Kidney epithelial cell (primary cell): Measurements from ENCODE around the gene PRAC2. TPM values are rescaled to one million over a fixed set of nuclear protein-coding genes. Genes with fewer than 3 reads are reported as not detected.

Experiments used
- DNase-seq: peaks from one replicate; pipeline ENCODE4 v3.0.0-alpha.2; 2010; ENCODE audit warnings: low read depth
- H3K27me3 ChIP-seq: 2 replicates; pipeline ENCODE4 v1.6.0; 2011; ENCODE audit warnings: low read length; ENCODE audit not compliant: control insufficient read depth, insufficient read depth
- H3K36me3 ChIP-seq: 2 replicates; pipeline ENCODE4 v1.5.1; 2011; ENCODE audit warnings: low read length; ENCODE audit not compliant: control insufficient read depth, insufficient read depth
- H3K4me3 ChIP-seq: 2 replicates; pipeline ENCODE4 v1.5.1; 2011; ENCODE audit warnings: low read depth, mild to moderate bottlenecking, control low read depth, low read length
- CTCF ChIP-seq: IDR thresholded peaks from 2 replicates; pipeline ENCODE4 v1.5.1; 2011; ENCODE audit warnings: mild to moderate bottlenecking, moderate library complexity, low read length, control low read depth, inconsistent platforms; ENCODE audit not compliant: insufficient read depth, poor library complexity, severe bottlenecking
- total RNA-seq: library from RNA; depleted of rRNA; stranded (reverse); fragments of >200 nt; gene quantifications from 2 replicates; pipeline ENCODE4 v1.2.3, GENCODE V29; 2015

PRAC2 gene
- total RNA-seq, 1 donor from 2014 or later = not detected

- no peak for TF ChIP-seq CTCF
- peaks cover 41% of the 10 kb centered on the region for H3K27me3 ChIP-seq
- no peak overlapping the region for H3K4me3 ChIP-seq
- H3K36me3 ChIP-seq = no peaks in the 10 kb centered on the region
- no peak for DNase-seq
Measured at GRCh38 chr17:48756830-48757251, 33.9 kb downstream of the PRAC2 start.

- DNase-seq = peak; percentile 16
Measured at GRCh38 chr17:48757524-48757961, 34.6 kb downstream of the PRAC2 start.

DNA sequence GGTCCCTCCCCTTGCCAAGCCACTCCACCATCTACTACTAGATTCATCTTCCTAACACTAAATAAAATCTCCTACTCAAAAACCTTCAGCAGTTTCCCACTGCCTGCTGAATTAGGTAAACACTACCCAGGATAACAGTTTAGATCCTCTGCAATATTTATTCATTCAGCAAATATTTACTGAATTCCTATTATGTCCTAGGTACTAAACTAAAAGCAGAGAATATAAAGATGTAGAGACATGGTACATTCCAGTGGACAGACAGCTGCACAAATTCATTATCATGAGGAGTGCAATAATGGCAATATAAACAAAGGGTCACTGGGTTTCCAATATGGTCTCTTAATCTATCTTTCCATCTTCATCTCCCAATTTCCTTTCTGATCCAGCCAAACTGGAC lies 36.3 kb downstream of the PRAC2 start:
- no peak for DNase-seq
- H3K4me3 ChIP-seq = no peak overlapping the region
- TF ChIP-seq CTCF = no peak
- no peaks in the 10 kb centered on the region for H3K36me3 ChIP-seq
- H3K27me3 ChIP-seq = peaks cover 24% of the 10 kb centered on the region

More at GRCh38 chr17:48757524-48757961, 34.6 kb downstream of the PRAC2 start:
- TF ChIP-seq CTCF = no peak
- Histone ChIP-seq H3K36me3 (no peaks in the 10 kb centered on the region), H3K4me3 (no peak overlapping the region), H3K27me3 (peaks cover 37% of the 10 kb centered on the region)

DNA sequence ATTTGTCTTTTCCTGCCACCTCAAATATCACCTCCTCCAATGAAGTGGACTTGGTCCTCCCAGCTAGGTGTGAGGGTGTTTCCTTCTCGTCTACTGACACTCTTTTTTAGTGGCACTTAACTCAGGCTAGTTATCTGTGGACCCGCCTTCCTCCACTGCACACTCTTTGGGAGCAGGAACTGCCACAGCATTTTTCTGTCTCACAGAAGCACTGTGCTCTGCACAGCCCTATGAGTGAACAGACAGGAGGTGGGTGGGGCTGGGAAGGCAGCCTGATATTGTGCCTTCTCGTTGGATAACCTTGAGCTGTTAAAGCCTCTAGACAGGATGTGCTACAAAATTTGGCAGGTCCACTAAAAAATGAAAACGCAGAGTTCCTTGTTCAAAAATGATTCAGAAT lies 37.4 kb downstream of the PRAC2 start:
- H3K27me3 ChIP-seq = peaks cover 13% of the 10 kb centered on the region
- TF ChIP-seq CTCF = no peak
- no peaks in the 10 kb centered on the region for H3K36me3 ChIP-seq
- H3K4me3 ChIP-seq = no peak overlapping the region
- DNase-seq = no peak

GRCh38 chr17:48761114-48761513 lies 38.1 kb downstream of the PRAC2 start:
- H3K27me3 ChIP-seq = peaks cover 12% of the 10 kb centered on the region
- no peak for DNase-seq
- no peaks in the 10 kb centered on the region for H3K36me3 ChIP-seq
- no peak for TF ChIP-seq CTCF
- no peak overlapping the region for H3K4me3 ChIP-seq

GRCh38 chr17:48767263-48767774 lies 44.3 kb downstream of the PRAC2 start:
- H3K4me3 ChIP-seq = no peak overlapping the region
- TF ChIP-seq CTCF = no peak
- no peak for DNase-seq
- no peaks in the 10 kb centered on the region for H3K36me3 ChIP-seq
- H3K27me3 ChIP-seq = peaks cover 6% of the 10 kb centered on the region
